ENCODE results near the gene CATSPERZ.

CATSPERZ gene

GRCh38 chr11:64337538-64338249, 37.5 kb downstream of the CATSPERZ start:
- DNase-seq, result no peak

DNA sequence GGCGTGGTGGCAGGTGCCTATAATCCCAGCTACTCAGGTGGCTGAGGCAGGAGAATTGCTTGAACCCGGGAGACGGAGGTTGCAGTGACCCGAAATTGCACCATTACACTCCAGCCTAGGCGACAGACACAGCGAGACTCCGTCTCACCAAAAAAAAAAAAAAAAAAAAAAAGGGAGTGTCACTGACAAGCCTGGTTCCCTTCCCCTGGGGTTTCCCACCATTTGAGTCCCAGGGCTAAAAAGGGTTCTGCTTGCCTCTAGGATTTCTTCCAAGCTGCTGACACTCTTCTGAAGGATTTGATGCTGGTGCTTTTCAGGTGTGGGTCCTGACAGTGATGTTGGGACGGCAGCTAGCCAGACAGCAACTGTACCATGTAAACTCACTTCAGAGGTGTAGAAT, 38.6 kb downstream of the CATSPERZ start:
- no peak for DNase-seq

DNA sequence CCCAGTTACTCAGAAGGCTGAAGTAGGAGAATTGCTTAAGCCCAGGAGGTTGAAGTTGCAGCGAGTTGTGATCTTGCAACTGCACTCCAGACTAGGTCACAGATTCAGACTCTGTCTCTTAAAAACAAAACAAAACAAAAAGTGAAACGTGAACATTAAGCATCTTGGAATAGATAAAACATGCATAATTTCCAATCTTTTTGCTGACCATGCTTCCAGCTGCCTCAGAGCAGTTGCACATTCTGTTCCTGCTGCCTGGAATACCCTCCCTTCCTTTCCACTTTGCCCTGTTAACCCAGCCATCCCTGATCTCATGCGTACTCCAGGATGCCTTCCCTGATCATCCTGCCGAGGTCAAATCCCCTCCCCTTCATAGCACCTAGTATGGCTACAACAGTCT, 39.1 kb downstream of the CATSPERZ start:
- no peak for DNase-seq

GRCh38 chr11:64339754-64340408, 39.7 kb downstream of the CATSPERZ start, which contains the start of gene CCDC88B:
TSS of gene CCDC88B (plus strand) at chr11:64340204. CDS start at chr11:64340267, 63 bp downstream.
- DNase-seq, result peak in 12 of 58 donors; percentile 3 to 29 (median 20)

DNA sequence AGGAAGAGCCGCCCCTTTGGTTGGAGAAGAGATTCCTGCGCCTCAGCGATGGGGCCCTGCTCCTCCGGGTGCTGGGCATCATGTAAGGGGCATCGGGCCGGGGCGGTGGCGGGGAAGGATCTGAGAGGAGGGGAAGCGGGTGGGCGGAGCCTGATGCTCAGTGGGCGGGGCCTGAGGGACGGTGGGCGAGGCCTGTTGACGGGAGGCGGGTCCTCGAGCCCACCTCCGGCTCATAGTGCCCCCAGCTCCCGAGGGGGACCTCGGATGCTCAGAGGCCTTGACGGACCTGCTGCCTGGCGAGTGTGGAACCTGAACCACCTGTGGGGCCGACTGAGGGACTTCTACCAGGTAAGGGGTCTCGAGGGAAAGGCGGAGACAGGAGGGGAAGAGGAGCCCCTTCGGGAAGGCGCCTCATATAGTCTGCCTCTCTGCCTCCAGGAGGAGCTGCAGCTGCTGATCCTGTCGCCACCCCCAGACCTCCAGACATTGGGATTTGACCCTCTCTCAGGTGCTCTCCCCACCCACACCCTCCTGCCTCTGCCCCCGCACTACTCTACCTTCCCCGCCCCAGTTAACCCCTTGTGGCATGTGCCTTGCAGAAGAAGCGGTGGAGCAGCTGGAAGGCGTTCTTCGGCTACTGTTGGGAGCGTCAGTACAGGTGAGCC, 40.6 kb downstream of the CATSPERZ start:
- peak in 5 of 58 donors; percentile 6 to 27 (median 15) for DNase-seq

GRCh38 chr11:64341429-64341828, 41.3 kb downstream of the CATSPERZ start:
- DNase-seq, result no peak

DNA sequence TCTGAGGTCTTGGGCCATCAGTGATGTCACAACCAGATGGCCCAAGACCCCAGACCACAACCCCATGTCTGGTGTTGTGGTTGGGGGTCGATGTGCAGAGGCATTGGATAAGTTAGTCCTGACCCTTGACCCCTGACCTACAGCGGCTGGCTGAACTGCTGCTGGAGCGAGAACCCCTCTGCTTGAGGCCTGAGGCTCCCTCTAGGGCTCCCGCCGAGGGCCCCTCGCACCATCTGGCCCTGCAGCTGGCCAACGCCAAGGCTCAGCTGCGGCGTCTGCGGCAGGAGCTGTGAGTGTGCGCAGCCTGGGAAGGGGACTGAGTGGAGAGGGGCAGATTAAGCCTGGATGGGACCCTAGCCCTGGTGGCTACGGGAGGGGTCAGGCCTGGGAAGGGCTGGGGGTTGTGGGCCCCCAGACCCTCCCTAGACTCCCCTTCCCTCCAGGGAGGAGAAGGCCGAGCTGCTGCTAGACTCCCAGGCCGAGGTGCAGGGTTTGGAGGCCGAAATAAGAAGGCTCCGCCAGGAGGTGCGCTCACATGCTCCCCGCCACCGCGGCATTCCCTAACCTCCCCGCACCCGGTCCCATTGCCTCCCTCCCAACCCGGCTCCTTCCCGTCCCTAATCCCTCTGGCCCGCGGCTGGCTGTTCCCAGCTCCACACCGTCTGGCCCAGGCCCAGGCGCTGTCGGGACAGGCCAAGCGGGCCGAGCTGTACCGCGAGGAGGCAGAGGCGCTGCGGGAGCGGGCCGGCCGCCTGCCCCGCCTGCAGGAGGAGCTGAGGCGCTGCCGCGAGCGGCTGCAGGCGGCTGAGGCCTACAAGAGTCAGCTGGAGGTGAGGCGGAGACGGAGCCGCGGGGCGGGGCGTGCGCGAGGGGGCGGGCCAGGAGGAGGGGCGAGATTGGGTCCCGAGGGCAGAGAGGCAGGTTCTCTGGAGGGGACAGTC, 42.0 kb downstream of the CATSPERZ start:
- DNase-seq, result peak in 53 of 58 donors; percentile 12 to 84 (median 53)

GRCh38 chr11:64342869-64343745, 42.9 kb downstream of the CATSPERZ start:
- DNase-seq, result no peak

DNA sequence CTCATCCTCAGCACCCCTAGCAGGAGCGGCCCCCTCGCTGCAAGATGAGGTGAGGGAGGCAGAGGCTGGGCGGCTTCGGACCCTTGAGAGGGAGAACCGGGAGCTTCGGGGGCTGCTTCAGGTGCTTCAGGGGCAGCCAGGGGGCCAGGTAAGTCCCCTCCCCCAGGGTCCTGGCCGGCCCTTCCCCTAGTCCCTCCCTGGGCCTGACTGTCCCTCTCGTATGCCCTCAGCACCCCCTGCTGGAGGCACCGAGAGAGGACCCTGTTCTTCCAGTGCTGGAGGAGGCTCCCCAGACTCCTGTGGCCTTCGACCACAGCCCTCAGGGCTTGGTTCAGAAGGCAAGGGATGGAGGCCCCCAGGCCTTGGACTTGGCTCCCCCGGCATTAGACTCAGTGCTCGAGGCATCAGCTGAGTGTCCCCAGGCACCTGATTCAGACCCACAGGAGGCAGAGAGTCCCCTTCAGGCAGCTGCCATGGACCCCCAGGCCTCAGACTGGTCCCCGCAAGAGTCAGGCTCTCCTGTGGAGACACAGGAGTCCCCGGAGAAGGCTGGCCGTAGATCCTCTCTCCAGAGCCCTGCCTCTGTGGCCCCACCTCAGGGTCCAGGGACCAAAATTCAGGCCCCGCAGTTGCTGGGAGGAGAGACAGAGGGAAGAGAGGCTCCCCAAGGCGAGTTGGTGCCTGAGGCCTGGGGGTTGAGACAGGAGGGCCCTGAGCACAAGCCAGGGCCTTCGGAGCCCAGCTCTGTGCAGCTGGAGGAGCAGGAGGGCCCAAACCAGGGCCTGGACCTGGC, 43.8 kb downstream of the CATSPERZ start:
- peak in 1 of 58 donors; percentile 7 for DNase-seq

DNA sequence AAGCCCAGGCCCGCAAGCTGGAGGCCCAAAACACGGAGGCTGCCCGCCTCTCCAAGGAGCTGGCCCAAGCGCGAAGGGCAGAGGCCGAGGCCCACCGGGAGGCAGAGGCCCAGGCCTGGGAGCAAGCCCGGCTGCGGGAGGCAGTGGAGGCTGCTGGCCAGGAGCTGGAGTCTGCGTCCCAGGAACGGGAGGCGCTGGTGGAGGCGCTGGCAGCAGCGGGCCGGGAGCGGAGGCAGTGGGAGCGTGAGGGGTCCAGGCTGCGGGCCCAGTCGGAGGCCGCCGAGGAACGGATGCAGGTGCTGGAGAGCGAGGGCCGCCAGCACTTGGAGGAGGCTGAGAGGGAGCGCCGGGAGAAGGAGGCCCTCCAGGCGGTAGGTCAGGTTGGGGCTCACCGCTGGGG, 44.6 kb downstream of the CATSPERZ start:
- no peak for DNase-seq

GRCh38 chr11:64347193-64347867, 47.2 kb downstream of the CATSPERZ start:
- DNase-seq, result no peak

GRCh38 chr11:64348383-64349024, 48.3 kb downstream of the CATSPERZ start:
- peak in 2 of 58 donors; percentile 12 to 19 for DNase-seq

- DNase-seq, result no peak
Observed at GRCh38 chr11:64349025-64349387, 48.8 kb downstream of the CATSPERZ start.

DNA sequence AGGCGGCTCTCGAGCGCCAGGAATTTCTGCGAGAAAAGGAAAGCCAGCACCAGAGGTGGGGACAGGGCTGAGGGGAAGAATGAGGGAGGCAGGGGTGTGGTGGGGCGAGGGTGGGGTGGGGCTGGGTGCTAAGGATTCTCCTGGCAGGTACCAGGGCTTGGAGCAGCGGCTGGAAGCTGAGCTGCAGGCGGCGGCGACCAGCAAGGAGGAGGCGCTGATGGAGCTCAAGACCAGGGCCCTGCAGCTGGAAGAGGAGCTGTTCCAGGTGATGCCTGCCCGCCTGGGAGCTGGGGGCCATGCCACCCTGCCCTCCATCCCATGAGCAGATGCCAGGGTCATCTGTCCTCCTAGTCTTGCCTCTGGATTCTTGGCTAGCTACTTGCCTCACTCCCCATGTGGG, 49.2 kb downstream of the CATSPERZ start:
- DNase-seq, result no peak

- DNase-seq, result no peak
Observed at GRCh38 chr11:64351136-64351631, 51.0 kb downstream of the CATSPERZ start.

- DNase-seq, result no peak
Observed at GRCh38 chr11:64352099-64352994, 52.2 kb downstream of the CATSPERZ start.

Data from anterior cingulate cortex (tissue), 58 donors.